H1 (cell line): ENCODE measurements around the gene ZNF407. TPM values are rescaled to one million over a fixed set of nuclear protein-coding genes. Genes with fewer than 3 reads are reported as not detected.

ENCODE experiments used
- CTCF ChIA-PET: fragments of 300-600 bp; sonication (Branson Sonifier 250); formaldehyde crosslinking; loops from one replicate; lab custom pipeline; 2021; ENCODE audit not compliant: partially characterized antibody; lab: Charles Lee
- POLR2A ChIA-PET: fragments of 300-600 bp; sonication (Branson Sonifier 250); formaldehyde crosslinking; loops from one replicate; lab custom pipeline; 2021; ENCODE audit warnings: inconsistent platforms; ENCODE audit not compliant: partially characterized antibody; lab: Charles Lee
- DNase-seq, 2 experiments: peaks; one replicate each; pipeline versions ENCODE4 v3.0.0 to v3.0.0-alpha.2; 2010 to 2022; ENCODE audit warnings: low spot score in 2 of 2, low read depth in 1 of 2, mixed read lengths in 1 of 2
- FAIRE-seq: peaks from 2 replicates; lab custom pipeline; 2011; peaks lifted over from hg19 to GRCh38; lab: Jason Lieb, UNC
- H2AFZ ChIP-seq: 2 replicates; pipeline ENCODE4 v1.8.1; 2012; ENCODE audit warnings: low read length, inconsistent platforms
- H2AK5ac ChIP-seq: 2 replicates; pipeline ENCODE4 v1.6.1; 2013; ENCODE audit warnings: low read depth, low read length
- H2BK120ac ChIP-seq: replicated peaks from 2 replicates; pipeline ENCODE3; 2013; ENCODE audit warnings: low read depth, low read length, inconsistent platforms
- H2BK12ac ChIP-seq: 2 replicates; pipeline ENCODE4 v1.6.1; 2013; ENCODE audit warnings: low read depth, low read length
- H2BK15ac ChIP-seq: 2 replicates; pipeline ENCODE4 v1.6.1; 2013; ENCODE audit warnings: low read length
- H2BK20ac ChIP-seq: 2 replicates; pipeline ENCODE4 v1.6.1; 2013; ENCODE audit warnings: low read length
- H2BK5ac ChIP-seq: 2 replicates; pipeline ENCODE4 v1.6.1; 2013; ENCODE audit warnings: low read depth, low read length
- H3K14ac ChIP-seq: 2 replicates; pipeline ENCODE4 v1.6.1; 2013; ENCODE audit warnings: inconsistent platforms; ENCODE audit not compliant: insufficient read length
- H3K18ac ChIP-seq: 2 replicates; pipeline ENCODE4 v1.6.1; 2013; ENCODE audit warnings: low read length; ENCODE audit errors: extremely low read depth
- H3K23ac ChIP-seq: 2 replicates; pipeline ENCODE4 v1.6.1; 2013; ENCODE audit warnings: inconsistent platforms; ENCODE audit not compliant: insufficient read length
- H3K23me2 ChIP-seq: 2 replicates; pipeline ENCODE4 v1.6.1; 2013; ENCODE audit warnings: low read depth, low read length
- H3K27ac ChIP-seq: 2 replicates; pipeline ENCODE4 v1.6.1; 2011; ENCODE audit warnings: low read depth, low read length, inconsistent platforms
- H3K27me3 ChIP-seq, 4 experiments: replicated peaks in 1 of 4; 1 replicate in 1 of 4; 2 replicates in 3 of 4; pipeline versions ENCODE4 v1.6.1 to v1.8.1; 2011 to 2013; ENCODE audit warnings: low read length in 3 of 4, mild to moderate bottlenecking in 3 of 4, inconsistent platforms in 2 of 4, mixed read lengths in 2 of 4, moderate library complexity in 1 of 4; ENCODE audit not compliant: control insufficient read depth in 3 of 4, insufficient read depth in 3 of 4; ENCODE audit errors: extremely low read depth in 1 of 4
- H3K36me3 ChIP-seq, 4 experiments: 2 replicates each; pipeline versions ENCODE4 v1.6.1 to v1.8.1; 2011 to 2013; ENCODE audit warnings: mild to moderate bottlenecking in 4 of 4, low read length in 3 of 4, moderate library complexity in 2 of 4, control low read depth in 1 of 4, inconsistent platforms in 1 of 4; ENCODE audit not compliant: insufficient read depth in 4 of 4, control insufficient read depth in 2 of 4
- H3K4ac ChIP-seq: replicated peaks from 2 replicates; pipeline ENCODE3; 2013; ENCODE audit warnings: low read length, low read depth, mixed read lengths, inconsistent platforms; ENCODE audit not compliant: insufficient read length
- H3K4me1 ChIP-seq, 4 experiments: replicated peaks in 1 of 4; 1 replicate in 1 of 4; 2 replicates in 3 of 4; pipeline versions ENCODE4 v1.6.1 to v1.8.1; 2011 to 2013; ENCODE audit warnings: low read length in 3 of 4, inconsistent platforms in 2 of 4, mixed read lengths in 1 of 4; ENCODE audit not compliant: insufficient read depth in 4 of 4, control insufficient read depth in 3 of 4
- H3K4me2 ChIP-seq, 2 experiments: 2 replicates each; pipeline versions ENCODE4 v1.6.1 to v1.8.1; 2011 to 2013; ENCODE audit warnings: low read depth in 2 of 2, low read length in 2 of 2, control low read depth in 1 of 2, inconsistent platforms in 1 of 2, mild to moderate bottlenecking in 1 of 2; ENCODE audit not compliant: insufficient read depth in 1 of 2
- H3K4me3 ChIP-seq, 4 experiments: fragments of 200-600, 300-600 bp in 1 of 4; sonication (generic), shearing (Covaris generic), sonication (Bioruptor Twin) in 1 of 4; 2 replicates each; pipeline versions ENCODE4 v1.5.1 to v1.8.1; 2011 to 2016; ENCODE audit warnings: low read length in 4 of 4, low read depth in 3 of 4, control low read depth in 2 of 4, inconsistent platforms in 2 of 4, mild to moderate bottlenecking in 2 of 4, mixed read lengths in 1 of 4, moderate library complexity in 1 of 4; ENCODE audit not compliant: insufficient read depth in 2 of 4; ENCODE audit errors: extremely low read depth in 1 of 4
- H3K56ac ChIP-seq: replicated peaks from 2 replicates; pipeline ENCODE3; 2013; ENCODE audit warnings: low read depth, mild to moderate bottlenecking, mixed read lengths, low read length, inconsistent platforms; ENCODE audit not compliant: insufficient read length
- H3K79me1 ChIP-seq: 2 replicates; pipeline ENCODE4 v1.6.1; 2013; ENCODE audit warnings: low read depth, low read length, control low read depth
- H3K79me2 ChIP-seq, 2 experiments: 2 replicates each; pipeline versions ENCODE4 v1.6.1 to v1.8.1; 2012 to 2013; ENCODE audit warnings: low read length in 2 of 2, mild to moderate bottlenecking in 2 of 2, inconsistent platforms in 1 of 2; ENCODE audit not compliant: insufficient read depth in 2 of 2, control insufficient read depth in 1 of 2
- H3K9ac ChIP-seq, 4 experiments: replicated peaks in 1 of 4; 1 replicate in 1 of 4; 2 replicates in 3 of 4; pipeline versions ENCODE4 v1.6.1 to v1.8.1; 2011 to 2013; ENCODE audit warnings: low read depth in 3 of 4, low read length in 3 of 4, control low read depth in 2 of 4, mild to moderate bottlenecking in 2 of 4, moderate library complexity in 2 of 4, inconsistent platforms in 1 of 4; ENCODE audit errors: extremely low read depth in 1 of 4
- H3K9me3 ChIP-seq, 2 experiments: 2 replicates each; pipeline versions ENCODE4 v1.6.1 to v1.8.1; 2012 to 2013; ENCODE audit warnings: mild to moderate bottlenecking in 2 of 2, moderate library complexity in 2 of 2, control low read depth in 1 of 2, inconsistent platforms in 1 of 2, low read depth in 1 of 2, low read length in 1 of 2, mixed read lengths in 1 of 2; ENCODE audit not compliant: insufficient read depth in 2 of 2
- H4K20me1 ChIP-seq, 2 experiments: replicated peaks in 1 of 2; 2 replicates each; pipeline versions ENCODE3 to v1.8.1; 2011 to 2013; ENCODE audit warnings: inconsistent platforms in 2 of 2, low read length in 2 of 2, mild to moderate bottlenecking in 1 of 2; ENCODE audit not compliant: insufficient read depth in 2 of 2, control insufficient read depth in 1 of 2
- H4K5ac ChIP-seq: 2 replicates; pipeline ENCODE4 v1.6.1; 2013; ENCODE audit warnings: low read length, low read depth, mixed read lengths, inconsistent platforms; ENCODE audit not compliant: insufficient read length
- H4K8ac ChIP-seq: 2 replicates; pipeline ENCODE4 v1.8.0; 2013; ENCODE audit warnings: mild to moderate bottlenecking, moderate library complexity, low read length, inconsistent platforms; ENCODE audit not compliant: insufficient read depth; ENCODE audit errors: extremely low read depth
- H4K91ac ChIP-seq: replicated peaks from 2 replicates; pipeline ENCODE3; 2013; ENCODE audit warnings: low read length, mixed read lengths, inconsistent platforms; ENCODE audit not compliant: insufficient read length
- CBX5 ChIP-seq: fragments of 300-800, 300-1000 bp; sonication (generic); IDR thresholded peaks from 2 replicates; pipeline ENCODE4 v1.7.1; 2016; ENCODE audit warnings: antibody characterized with exemption, low read length, low read depth
- TAF1 ChIP-seq: IDR thresholded peaks from 2 replicates; pipeline ENCODE4 v1.6.1; 2011; ENCODE audit warnings: mild to moderate bottlenecking, low read depth, low read length
- TCF12 ChIP-seq: IDR thresholded peaks from 2 replicates; pipeline ENCODE4 v1.6.1; 2011; ENCODE audit warnings: low read depth, mild to moderate bottlenecking, low read length
- polyA plus RNA-seq, 7 experiments: library from polyadenylated mRNA; depleted of rRNA in 3 of 7; stranded (reverse) in 5 of 7; unstranded in 2 of 7; fragments of >200 nt in 5 of 7; fragments of 200-250 nt in 2 of 7; gene quantifications; 1 replicate in 5 of 7; 2 replicates in 1 of 7; 4 replicates in 1 of 7; pipeline versions ENCODE4 v1.2.1 to v1.2.3, GENCODE V29; 2011 to 2013; ENCODE audit warnings: missing spikeins in 2 of 7, mixed read lengths in 2 of 7
- total RNA-seq: library from RNA; stranded (reverse); fragmentation: NEBNext Ultra II Directional; extraction: Animal tissue kit (Norgen Biotek cat#: 25700); gene quantifications from 2 replicates; pipeline ENCODE4 v1.2.1, GENCODE V29; 2021

Gene ZNF407
- total and polyA plus RNA-seq, 2 of the 8 experiments (the other 6 are each of a cell fraction or from before 2014, with no cell fraction given): 1.5 to 6.8 TPM

DNA sequence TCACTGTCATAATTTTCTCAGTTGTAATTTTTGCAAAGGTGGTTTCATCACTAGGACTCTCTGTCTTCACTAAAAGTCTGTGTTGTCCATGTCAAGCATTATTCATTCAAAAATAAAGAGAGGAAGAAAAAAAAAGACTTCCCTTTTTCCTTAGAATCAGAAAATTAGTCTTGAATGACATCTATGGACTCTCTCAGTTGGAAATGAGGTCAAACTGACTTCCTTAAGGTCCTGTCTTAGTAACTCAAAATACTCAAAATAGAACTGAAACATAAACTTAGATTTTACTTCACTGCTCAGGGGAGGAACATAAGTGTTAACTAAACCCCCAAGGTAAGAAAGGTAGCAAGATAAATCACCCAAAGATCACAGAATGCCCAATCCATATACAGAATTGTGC lies 2.2 kb upstream of the ZNF407 start:
- Histone ChIP-seq H4K20me1 (peaks cover 0 to 2% of the 10 kb centered on the region in 2 experiments), H3K18ac (no peak overlapping the region), H2BK20ac (no peak overlapping the region), H3K23me2 (peaks cover 12% of the 10 kb centered on the region), H4K8ac (no peak overlapping the region), H3K27me3 (no peaks in the 10 kb centered on the region), H3K23ac (no peak overlapping the region), H3K14ac (no peak overlapping the region), H3K4me2 (no peak overlapping the region; a peak in 1 of 4 replicates), H3K4me1 (peaks cover 0 to 4% (median 2%) of the 10 kb centered on the region in 4 experiments; a peak in 4 of 7 replicates), H2BK5ac (no peak overlapping the region), H2BK15ac (no peak overlapping the region), H2BK12ac (no peak overlapping the region), H2AFZ (no peak overlapping the region), H3K79me2 (peaks cover 8 to 29% of the 10 kb centered on the region in 2 experiments; a peak in 3 of 4 replicates), H3K4me3 (peak overlapping the region in 1 of 4 experiments; percentile 97; a peak in 1 of 8 replicates), H2AK5ac (no peak overlapping the region), H3K4ac (no peak overlapping the region), H4K91ac (no peak overlapping the region), H4K5ac (no peak overlapping the region), H3K9me3 (no peaks in the 10 kb centered on the region), H3K79me1 (peaks cover 4% of the 10 kb centered on the region; the same call in 1 of the 2 replicates), H2BK120ac (no peak overlapping the region), H3K27ac (no peak overlapping the region), H3K9ac (no peak overlapping the region), H3K36me3 (peaks cover 0 to 5% (median 1%) of the 10 kb centered on the region in 4 experiments; a peak in 3 of 8 replicates), H3K56ac (no peak overlapping the region)
- FAIRE-seq (no peak), DNase-seq (no peak)
- POLR2A ChIA-PET: interaction anchor here (1.2 to 1.5 kb wide), 2 partner anchors 16 to 65 kb away, joined by 3 read pairs; no protein-coding TSS in a partner anchor
- TF ChIP-seq TAF1 (no peak), CBX5 (no peak), TCF12 (no peak)
- CTCF ChIA-PET: interaction anchor here (1.3 kb wide), 1 partner anchor 14 kb away, joined by 3 read pairs; no protein-coding TSS in a partner anchor
